ENCODE data around the gene NFIB. TPM values are rescaled to one million over a fixed set of nuclear protein-coding genes. Genes with fewer than 3 reads are reported as not detected.

Gene NFIB
- total and polyA plus RNA-seq, 2 of the 8 experiments (the other 6 are each of a cell fraction or from before 2014, with no cell fraction given) = 2.6 to 13.1 TPM

GRCh38 chr9:14214693-14215092, 99.2 kb downstream of the NFIB start:
- H2BK20ac ChIP-seq (ENCODE audit: low read length) = no peak overlapping the region
- H2BK5ac ChIP-seq (ENCODE audit: low read depth, low read length) = no peak overlapping the region
- H3K36me3 ChIP-seq (ENCODE audit: control insufficient read depth in 2 of 4, insufficient read depth in 4 of 4, low read length in 3 of 4) = no peaks in the 10 kb centered on the region
- H2BK12ac ChIP-seq (ENCODE audit: low read depth, low read length) = no peak overlapping the region
- ChIA-PET POLR2A (ENCODE audit: partially characterized antibody) (interaction anchor here (1.4 kb wide), 1 partner anchor 14 kb away, joined by 3 read pairs; no protein-coding TSS in a partner anchor), CTCF (ENCODE audit: partially characterized antibody) (interaction anchor here (0.6 to 0.7 kb wide), 2 partner anchors 20 to 58 kb away, joined by 3 read pairs; no protein-coding TSS in a partner anchor)
- no peak overlapping the region for H3K4me2 ChIP-seq (ENCODE audit: insufficient read depth in 1 of 2, low read depth in 2 of 2, low read length in 2 of 2)
- DNase-seq (ENCODE audit: low read depth in 1 of 2, low spot score in 2 of 2) (no peak), FAIRE-seq (no peak)
- no peaks in the 10 kb centered on the region for H3K27me3 ChIP-seq (replicated peaks in 1 of 4; ENCODE audit: control insufficient read depth in 3 of 4, extremely low read depth in 1 of 4, insufficient read depth in 3 of 4, low read length in 3 of 4)
- no peak overlapping the region for H3K23ac ChIP-seq (ENCODE audit: insufficient read length)
- WGBS, 2 experiments (ENCODE audit: extremely low coverage in 1 of 2, insufficient coverage in 1 of 2, insufficient read length in 1 of 2, insufficient replicate concordance in 2 of 2, low coverage in 1 of 2, low lambda C conversion rate in 2 of 2, missing lambda C conversion rate in 1 of 2) = 88% methylated on average over 2 of the region's 2 CpGs; no CpG with 5 or more reads in 1 of the 2 experiments
- no peaks in the 10 kb centered on the region for H3K23me2 ChIP-seq (ENCODE audit: low read depth, low read length)
- H3K14ac ChIP-seq (ENCODE audit: insufficient read length) = no peak overlapping the region
- H4K5ac ChIP-seq (ENCODE audit: insufficient read length, low read depth, low read length) = no peak overlapping the region
- H3K79me2 ChIP-seq (ENCODE audit: control insufficient read depth in 1 of 2, insufficient read depth in 2 of 2, low read length in 2 of 2) = peaks cover 0 to 2% of the 10 kb centered on the region in 2 experiments; a peak in 1 of 4 replicates
- no peak overlapping the region for H3K4ac ChIP-seq (replicated peaks; ENCODE audit: insufficient read length, low read depth, low read length)
- no peaks in the 10 kb centered on the region for H4K20me1 ChIP-seq (replicated peaks in 1 of 2; ENCODE audit: control insufficient read depth in 1 of 2, insufficient read depth in 2 of 2, low read length in 2 of 2)
- H2AFZ ChIP-seq (ENCODE audit: low read length) = no peak overlapping the region
- no peak overlapping the region for H3K56ac ChIP-seq (replicated peaks; ENCODE audit: insufficient read length, low read depth, low read length)
- no peak overlapping the region for H2BK120ac ChIP-seq (replicated peaks; ENCODE audit: low read depth, low read length)
- H2AK5ac ChIP-seq (ENCODE audit: low read depth, low read length) = no peak overlapping the region
- peaks cover 0 to 13% (median 3%) of the 10 kb centered on the region in 4 experiments; a peak in 6 of 7 replicates for H3K4me1 ChIP-seq (replicated peaks in 1 of 4; ENCODE audit: control insufficient read depth in 3 of 4, insufficient read depth in 4 of 4, low read length in 3 of 4)
- H4K8ac ChIP-seq (ENCODE audit: extremely low read depth, insufficient read depth, low read length) = no peak overlapping the region
- no peak overlapping the region for H3K18ac ChIP-seq (ENCODE audit: extremely low read depth, low read length)
- H3K9me3 ChIP-seq (ENCODE audit: insufficient read depth in 2 of 2, low read depth in 1 of 2, low read length in 1 of 2) = no peaks in the 10 kb centered on the region
- no peak overlapping the region for H4K91ac ChIP-seq (replicated peaks; ENCODE audit: insufficient read length, low read length)
- no peak overlapping the region for H3K27ac ChIP-seq (ENCODE audit: low read depth, low read length)
- no peak overlapping the region for H3K4me3 ChIP-seq (ENCODE audit: extremely low read depth in 1 of 4, insufficient read depth in 2 of 4, low read depth in 3 of 4, low read length in 4 of 4)
- H3K79me1 ChIP-seq (ENCODE audit: low read depth, low read length) = no peaks in the 10 kb centered on the region
- no peak overlapping the region for H2BK15ac ChIP-seq (ENCODE audit: low read length)
- no peak overlapping the region for H3K9ac ChIP-seq (replicated peaks in 1 of 4; ENCODE audit: extremely low read depth in 1 of 4, low read depth in 3 of 4, low read length in 3 of 4)
- TF ChIP-seq SIN3A (conservative IDR thresholded peaks at IDR 0.05 in 1 of 2, IDR thresholded peaks at IDR 0.05 in 1 of 2; ENCODE audit: low read depth in 1 of 2, low read length in 2 of 2) (no peak), JUN (IDR thresholded peaks at IDR 0.05; ENCODE audit: low read depth, low read length) (no peak), KDM5A (IDR thresholded peaks at IDR 0.05; ENCODE audit: low read length) (no peak), SIRT6 (IDR thresholded peaks at IDR 0.05; ENCODE audit: low read length) (no peak), HDAC6 (IDR thresholded peaks at IDR 0.05; ENCODE audit: low read depth, low read length) (no peak), RBBP5 (IDR thresholded peaks at IDR 0.05; ENCODE audit: borderline replicate concordance, low read depth, low read length) (no peak), TCF12 (IDR thresholded peaks at IDR 0.05; ENCODE audit: low read depth, low read length) (no peak), EZH2 (IDR thresholded peaks at IDR 0.05; ENCODE audit: low read depth, low read length, severe bottlenecking) (no peak)
